Measurements from ENCODE around the gene INTS12.

GRCh38 chr4:105661028-105661427 lies 47.5 kb downstream of the INTS12 start:
- TF ChIP-seq EZH2 (IDR thresholded peaks at IDR 0.05; ENCODE audit: insufficient read depth, poor library complexity, severe bottlenecking) (no peak), EZH2phosphoT487 (IDR thresholded peaks at IDR 0.05; ENCODE audit: insufficient read depth, low read depth) (no peak)
